HG02885 (cell line): Measurements from ENCODE around the gene TMEM14C.

Experiments used
- ATAC-seq: cut with Tn5 transposase; IDR thresholded peaks from one replicate; pipeline ENCODE4 v1.9.1; 2021; ENCODE audit warnings: mild to moderate bottlenecking; ENCODE audit not compliant: unreplicated experiment, poor library complexity

TMEM14C gene

DNA sequence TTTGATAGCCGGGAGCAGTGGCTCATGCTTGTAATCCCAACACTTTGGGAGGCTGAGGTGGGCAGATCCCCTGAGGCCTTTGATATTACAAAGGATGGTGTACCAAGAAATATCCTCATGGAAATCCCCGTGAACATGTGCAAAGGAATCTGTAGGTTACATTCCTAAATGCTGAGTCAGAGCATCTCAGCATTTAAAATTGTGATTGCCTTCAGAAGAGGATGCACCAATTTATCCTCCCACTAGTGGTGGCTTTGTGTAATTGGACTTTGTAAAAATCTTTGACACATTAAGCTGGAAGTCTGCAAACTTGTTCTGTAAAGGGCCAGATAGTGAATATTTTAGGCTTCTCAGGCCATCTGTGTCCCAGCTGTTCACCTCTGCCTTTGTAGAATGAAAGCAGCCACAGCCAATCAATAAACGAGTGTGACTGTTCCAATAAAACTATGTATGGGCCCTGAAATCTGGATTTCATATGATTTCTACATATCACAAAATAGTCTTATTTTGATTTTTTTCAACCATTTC is 36.5 kb downstream of the TMEM14C start:
- ATAC-seq = no peak

DNA sequence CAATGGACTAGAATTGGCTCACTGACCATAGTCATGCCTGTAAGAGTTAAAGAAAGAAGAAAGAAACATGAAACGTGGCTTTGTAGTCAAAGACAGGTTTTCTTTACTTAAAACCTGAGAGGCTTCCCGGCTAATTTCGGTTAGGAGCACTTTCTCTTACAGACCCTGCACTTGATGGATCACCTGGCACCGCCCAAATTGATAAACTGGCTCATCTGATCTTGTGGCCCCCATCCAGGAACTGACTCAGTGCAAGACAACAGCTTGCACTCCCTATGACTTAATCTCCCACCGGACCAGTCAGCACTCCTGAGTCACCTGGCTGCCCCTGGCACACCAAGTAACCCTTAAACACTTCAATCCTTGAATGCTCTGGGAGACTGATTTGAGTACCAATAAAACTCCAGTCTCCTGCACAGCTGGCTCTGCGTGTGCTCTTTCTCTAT is 37.0 kb downstream of the TMEM14C start:
- ATAC-seq = no peak

DNA sequence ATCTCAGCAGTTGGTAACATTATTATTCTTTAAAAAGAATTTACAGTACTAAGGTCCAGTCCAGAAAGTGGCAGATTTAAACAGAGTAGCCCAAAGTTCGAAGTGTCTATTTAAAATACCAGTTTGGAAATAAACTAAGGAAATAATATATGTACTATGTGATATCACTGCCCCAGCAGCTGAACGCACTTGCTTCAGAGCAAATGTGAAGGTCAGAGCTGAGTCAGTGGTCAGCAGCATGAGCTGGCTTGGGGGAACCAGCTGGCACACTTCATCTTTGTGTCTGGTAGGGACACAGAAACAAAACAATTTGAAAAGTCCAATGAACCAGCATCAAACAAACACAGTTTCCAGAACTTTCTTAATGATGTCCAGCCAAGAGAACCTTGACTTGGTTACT is 40.1 kb downstream of the TMEM14C start:
- no peak for ATAC-seq

DNA sequence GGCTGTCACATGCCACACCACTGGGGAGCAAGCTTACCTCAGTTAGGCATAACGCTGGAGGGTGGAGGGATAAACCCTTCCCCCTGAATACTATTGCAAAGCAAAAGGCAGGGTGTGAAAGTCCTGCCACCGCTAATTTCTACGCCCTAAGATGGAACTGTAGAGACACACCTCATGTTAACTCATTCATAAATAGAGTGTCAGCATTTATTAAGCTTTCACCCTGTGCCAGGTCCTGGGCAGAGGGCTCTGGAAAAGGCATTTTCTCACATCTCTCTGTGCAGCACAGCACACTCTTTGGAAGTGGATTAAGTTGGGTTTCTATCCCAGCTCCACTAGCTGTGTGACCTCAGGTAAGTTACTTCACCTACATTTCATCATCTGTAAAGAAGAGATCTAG is 46.5 kb downstream of the TMEM14C start:
- no peak for ATAC-seq

DNA sequence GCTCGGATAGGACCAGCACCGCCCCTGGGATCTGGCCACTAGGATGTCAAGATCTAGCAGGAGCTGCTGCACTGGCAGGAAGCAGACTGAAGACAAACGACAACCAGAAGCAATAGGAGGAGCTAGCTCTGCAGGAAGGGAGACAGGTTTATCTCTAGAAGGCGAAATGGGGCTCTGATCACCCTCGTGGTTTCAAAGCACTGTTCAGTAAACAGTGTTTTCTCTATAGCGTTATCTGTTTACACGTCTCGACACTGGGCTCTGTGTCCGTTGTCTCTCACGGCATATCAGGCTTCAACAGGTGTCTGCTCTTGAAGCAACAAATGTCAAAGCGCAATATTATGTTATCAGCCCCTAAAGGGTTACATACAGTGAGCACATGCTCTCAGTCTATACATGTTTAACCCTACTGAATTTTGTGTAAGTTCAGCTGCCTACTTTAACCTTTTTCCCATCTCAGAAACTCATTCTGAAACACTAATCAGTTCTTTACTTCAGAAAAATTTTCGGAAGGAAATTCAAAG is 48.6 kb downstream of the TMEM14C start:
- no peak for ATAC-seq

DNA sequence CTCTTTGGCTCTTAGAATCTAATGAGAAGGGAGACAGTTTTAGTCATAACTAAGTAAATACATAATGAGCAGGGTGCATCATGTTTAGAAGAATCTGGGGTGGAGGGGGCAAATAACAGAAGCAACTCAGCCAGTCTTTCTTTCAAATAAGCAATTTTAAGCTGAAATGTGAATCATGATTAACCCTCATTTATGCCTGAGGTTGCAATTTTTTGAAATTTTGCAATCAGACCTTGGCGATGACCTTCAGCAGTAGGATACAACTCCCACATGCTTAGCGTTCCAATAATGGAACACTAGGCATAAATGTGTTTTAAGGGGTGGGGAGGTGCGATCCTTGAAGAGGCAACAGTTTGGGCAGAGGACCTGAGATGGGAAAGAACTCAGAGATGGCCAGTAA is 55.4 kb downstream of the TMEM14C start:
- ATAC-seq = no peak

DNA sequence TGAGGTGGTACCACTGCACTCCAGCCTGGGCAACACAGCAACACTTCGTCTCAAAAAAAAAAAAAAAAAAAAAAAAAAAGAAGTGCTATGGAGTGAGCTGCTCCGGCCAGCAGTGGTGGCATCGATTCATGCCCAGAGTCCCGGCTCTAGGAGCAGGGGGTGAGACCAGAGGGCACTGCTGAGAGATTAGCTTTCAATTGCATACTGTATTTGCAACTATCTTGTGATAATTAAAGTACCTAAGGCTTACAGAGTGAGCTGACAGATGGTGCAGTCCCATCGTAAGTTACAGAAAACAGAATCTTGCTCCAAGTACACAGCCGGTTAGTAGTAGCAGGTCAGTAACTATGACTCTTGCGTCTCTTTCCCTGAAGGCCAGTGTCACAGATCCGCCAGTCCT is 56.2 kb downstream of the TMEM14C start:
- no peak for ATAC-seq
